Stimulated activated CD8-positive, alpha-beta memory T cell treated with anti-CD3 and anti-CD28 coated beads, Interleukin-4, amount 100 ng/mL, for 1 hour (primary cell): ENCODE data around the gene IMMT.

Experiments used
- DNase-seq, 2 donors: peaks; one replicate each; pipeline ENCODE4 v3.0.0-alpha.2; 2020; ENCODE audit warnings: low read depth in 2 of 2, low spot score in 1 of 2

IMMT gene

GRCh38 chr2:86094229-86094628 is 101.0 kb downstream of the IMMT start:
- DNase-seq: no peak
